ENCODE results near the gene LENG8. TPM values are rescaled to one million over a fixed set of nuclear protein-coding genes. Genes with fewer than 3 reads are reported as not detected.

The LENG8 gene
- total and polyA plus RNA-seq, 8 donors, result 37.4 to 464 (median 121) TPM

- no peaks in the 10 kb centered on the region for H3K9me3 ChIP-seq
- TF ChIP-seq POLR2AphosphoS5 (IDR thresholded peaks at IDR 0.05) (no peak), EP300 (IDR thresholded peaks at IDR 0.05) (no peak), CTCF (IDR thresholded peaks at IDR 0.05) (no peak), POLR2A (IDR thresholded peaks at IDR 0.05) (no peak)
- WGBS, 5 donors, result 16 to 24% (median 20%) methylated on average over 11 of the region's 11 CpGs
- peaks cover 0 to 63% (median 34%) of the 10 kb centered on the region in 3 donors for H3K27me3 ChIP-seq
- peak; percentile 70 to 80 for DNase-seq
- H3K36me3 ChIP-seq, result no peaks in the 10 kb centered on the region
- no peak overlapping the region for H3K27ac ChIP-seq
- H3K4me1 ChIP-seq, result peaks cover 29 to 51% (median 40%) of the 10 kb centered on the region in 4 donors
- intact Hi-C loops (cut with DNase I; ENCODE audit: low total_unique reads), result no loop called here
- H3K4me3 ChIP-seq, result no peak overlapping the region
These were observed 17.7 kb upstream of the LENG8 start for GRCh38 chr19:54431255-54431838.

GRCh38 chr19:54432144-54432738 lies 16.8 kb upstream of the LENG8 start:
- DNase-seq, result no peak
- TF ChIP-seq EP300 (IDR thresholded peaks at IDR 0.05) (no peak), POLR2AphosphoS5 (IDR thresholded peaks at IDR 0.05) (no peak), CTCF (IDR thresholded peaks at IDR 0.05) (no peak), POLR2A (IDR thresholded peaks at IDR 0.05) (no peak)
- H3K36me3 ChIP-seq, result no peaks in the 10 kb centered on the region
- no peak overlapping the region for H3K27ac ChIP-seq
- peaks cover 0 to 57% (median 32%) of the 10 kb centered on the region in 3 donors for H3K27me3 ChIP-seq
- H3K4me1 ChIP-seq, result peaks cover 29 to 53% (median 41%) of the 10 kb centered on the region in 4 donors
- 61 to 70% (median 63%) methylated on average over 10 of the region's 10 CpGs for WGBS, 5 donors
- no peak overlapping the region for H3K4me3 ChIP-seq
- intact Hi-C loops (cut with DNase I; ENCODE audit: low total_unique reads), result no loop called here
- no peaks in the 10 kb centered on the region for H3K9me3 ChIP-seq

- Histone ChIP-seq H3K27me3 (peaks cover 0 to 43% (median 30%) of the 10 kb centered on the region in 3 donors), H3K27ac (no peak overlapping the region), H3K4me3 (no peak overlapping the region), H3K9me3 (no peaks in the 10 kb centered on the region), H3K36me3 (no peaks in the 10 kb centered on the region), H3K4me1 (peaks cover 29 to 53% (median 42%) of the 10 kb centered on the region in 4 donors)
- intact Hi-C loops (cut with DNase I; ENCODE audit: low total_unique reads), result no loop called here
- 73 to 92% (median 84%) methylated on average over 5 of the region's 5 CpGs for WGBS, 5 donors
- DNase-seq, result no peak
- TF ChIP-seq CTCF (IDR thresholded peaks at IDR 0.05), result no peak
- TF ChIP-seq POLR2A (IDR thresholded peaks at IDR 0.05), result no peak
- TF ChIP-seq EP300 (IDR thresholded peaks at IDR 0.05), result no peak
These were observed 15.3 kb upstream of the LENG8 start for GRCh38 chr19:54433697-54434096.

GRCh38 chr19:54434112-54434872 lies 14.7 kb upstream of the LENG8 start:
- TF ChIP-seq POLR2A (IDR thresholded peaks at IDR 0.05), result no peak
- TF ChIP-seq POLR2AphosphoS5 (IDR thresholded peaks at IDR 0.05), result no peak
- TF ChIP-seq CTCF (IDR thresholded peaks at IDR 0.05), result no peak
- TF ChIP-seq EP300 (IDR thresholded peaks at IDR 0.05), result no peak
- H3K36me3 ChIP-seq, result no peaks in the 10 kb centered on the region
- H3K27me3 ChIP-seq, result peaks cover 0 to 37% (median 24%) of the 10 kb centered on the region in 3 donors
- WGBS, 5 donors, result 37 to 42% (median 41%) methylated on average over 23 of the region's 23 CpGs
- no peak for DNase-seq
- no peak overlapping the region for H3K27ac ChIP-seq
- H3K4me3 ChIP-seq, result no peak overlapping the region
- peaks cover 29 to 57% (median 46%) of the 10 kb centered on the region in 4 donors for H3K4me1 ChIP-seq
- intact Hi-C loops (cut with DNase I; ENCODE audit: low total_unique reads), result no loop called here
- no peaks in the 10 kb centered on the region for H3K9me3 ChIP-seq

All from stomach (tissue), 9 donors.